IMR-90 (cell line): ENCODE results near the gene MAST1. TPM values are rescaled to one million over a fixed set of nuclear protein-coding genes. Genes with fewer than 3 reads are reported as not detected.

ENCODE experiments used
- ATAC-seq: fragments of 200-7000 bp; cut with Tn5 transposase; 2 replicates; pipeline ENCODE4 v1.9.1; 2020; ENCODE audit warnings: low read depth, mild to moderate bottlenecking, moderate library complexity
- BruUV-seq: library from RNA; stranded (reverse); fragments of 400-500 nt; replicated peaks from 2 replicates; lab custom pipeline; 2021; lab: Mats Ljungman, UMichigan
- CTCF ChIA-PET: fragments of 300-600 bp; formaldehyde crosslinking; extraction: SDS; loops from one replicate; lab custom pipeline; 2021; ENCODE audit warnings: antibody characterized with exemption; lab: Yijun Ruan, JAX
- POLR2A ChIA-PET: fragments of 300-600 bp; sonication (Branson Sonifier 250); formaldehyde crosslinking; loops from one replicate; lab custom pipeline; 2022; ENCODE audit warnings: antibody characterized with exemption; ENCODE audit not compliant: unreplicated experiment; lab: Charles Lee
- DNase-seq: peaks from one replicate; pipeline ENCODE4 v3.0.0; 2013
- H2AFZ ChIP-seq: replicated peaks from 2 replicates; pipeline ENCODE3; 2013; ENCODE audit warnings: low read length, mild to moderate bottlenecking; ENCODE audit not compliant: poor library complexity
- H2AK5ac ChIP-seq: 2 replicates; pipeline ENCODE4 v1.6.1; 2013; ENCODE audit warnings: low read depth, low read length, inconsistent platforms
- H2AK9ac ChIP-seq: replicated peaks from 2 replicates; pipeline ENCODE3; 2013; ENCODE audit warnings: mild to moderate bottlenecking, low read depth, low read length, moderate library complexity; ENCODE audit not compliant: poor library complexity
- H2BK120ac ChIP-seq: 2 replicates; pipeline ENCODE4 v1.6.1; 2013; ENCODE audit warnings: low read depth, low read length, inconsistent platforms
- H2BK15ac ChIP-seq: 3 replicates; pipeline ENCODE4 v1.6.1; 2013; ENCODE audit warnings: low read depth, low read length, inconsistent platforms
- H2BK20ac ChIP-seq: 2 replicates; pipeline ENCODE4 v1.6.1; 2013; ENCODE audit warnings: low read depth, mild to moderate bottlenecking, inconsistent platforms, low read length, moderate library complexity
- H2BK5ac ChIP-seq: 2 replicates; pipeline ENCODE4 v1.6.1; 2013; ENCODE audit warnings: mild to moderate bottlenecking, low read depth, low read length, inconsistent platforms; ENCODE audit not compliant: poor library complexity, severe bottlenecking
- H3K14ac ChIP-seq: replicated peaks from 2 replicates; pipeline ENCODE4 v1.6.1; 2013; ENCODE audit warnings: low read depth, low read length, inconsistent platforms
- H3K18ac ChIP-seq: 2 replicates; pipeline ENCODE4 v1.6.1; 2013; ENCODE audit warnings: low read depth, low read length, control low read depth
- H3K23ac ChIP-seq: 2 replicates; pipeline ENCODE4 v1.6.1; 2013; ENCODE audit warnings: low read depth, low read length, inconsistent platforms
- H3K27ac ChIP-seq: 2 replicates; pipeline ENCODE4 v1.5.1; 2013; ENCODE audit warnings: mild to moderate bottlenecking, control low read depth, low read length; ENCODE audit not compliant: insufficient read depth
- H3K27me3 ChIP-seq: 2 replicates; pipeline ENCODE4 v1.6.1; 2013; ENCODE audit warnings: low read length; ENCODE audit not compliant: control insufficient read depth, insufficient read depth
- H3K36me3 ChIP-seq: 2 replicates; pipeline ENCODE4 v1.6.1; 2013; ENCODE audit warnings: low read length, mixed read lengths; ENCODE audit not compliant: control insufficient read depth, insufficient read depth
- H3K4ac ChIP-seq: 2 replicates; pipeline ENCODE4 v1.6.1; 2013; ENCODE audit warnings: low read depth, low read length, inconsistent platforms
- H3K4me1 ChIP-seq: 2 replicates; pipeline ENCODE4 v1.6.1; 2013; ENCODE audit warnings: low read length, mixed read lengths; ENCODE audit not compliant: control insufficient read depth, insufficient read depth
- H3K4me2 ChIP-seq: 2 replicates; pipeline ENCODE4 v1.6.1; 2013; ENCODE audit warnings: low read depth, mild to moderate bottlenecking, control low read depth, low read length, moderate library complexity
- H3K4me3 ChIP-seq: 2 replicates; pipeline ENCODE4 v1.5.1; 2013; ENCODE audit warnings: low read depth, mild to moderate bottlenecking, control low read depth, low read length, moderate library complexity; ENCODE audit not compliant: insufficient read depth
- H3K56ac ChIP-seq: 2 replicates; pipeline ENCODE4 v1.6.1; 2013; ENCODE audit warnings: low read length, inconsistent platforms; ENCODE audit not compliant: insufficient read depth; ENCODE audit errors: extremely low read depth
- H3K79me1 ChIP-seq, 2 experiments: 2 replicates each; pipeline ENCODE4 v1.6.1; 2013; ENCODE audit warnings: low read length in 2 of 2, inconsistent platforms in 1 of 2, low read depth in 1 of 2
- H3K9ac ChIP-seq: 2 replicates; pipeline ENCODE4 v1.6.1; 2013; ENCODE audit warnings: low read depth, low read length, control low read depth
- H3K9me1 ChIP-seq: 2 replicates; pipeline ENCODE4 v1.6.1; 2013; ENCODE audit warnings: low read length, inconsistent platforms; ENCODE audit not compliant: insufficient read depth
- H3K9me3 ChIP-seq: 2 replicates; pipeline ENCODE4 v1.6.1; 2013; ENCODE audit warnings: low read length; ENCODE audit not compliant: control insufficient read depth, insufficient read depth
- H4K20me1 ChIP-seq: 2 replicates; pipeline ENCODE4 v1.6.1; 2013; ENCODE audit warnings: low read length, inconsistent platforms; ENCODE audit not compliant: insufficient read depth
- H4K5ac ChIP-seq: 2 replicates; pipeline ENCODE4 v1.6.1; 2013; ENCODE audit warnings: mild to moderate bottlenecking, low read depth, low read length, control low read depth
- H4K8ac ChIP-seq, 2 experiments: 2 replicates each; pipeline ENCODE4 v1.6.1; 2013; ENCODE audit warnings: low read depth in 2 of 2, low read length in 2 of 2, control low read depth in 1 of 2, inconsistent platforms in 1 of 2
- H4K91ac ChIP-seq: 2 replicates; pipeline ENCODE4 v1.6.1; 2013; ENCODE audit warnings: low read depth, low read length, inconsistent platforms; ENCODE audit not compliant: insufficient read depth
- BHLHE40 ChIP-seq: fragments of 150-350 bp; IDR thresholded peaks from 2 replicates; pipeline ENCODE4 v1.6.1; 2016; ENCODE audit warnings: mild to moderate bottlenecking, low read depth, low read length
- CHD1 ChIP-seq: IDR thresholded peaks from 2 replicates; pipeline ENCODE4 v1.6.1; 2012; ENCODE audit warnings: low read depth, low read length, improper control_type of control experiment
- FOS ChIP-seq: fragments of 150-350 bp; IDR thresholded peaks from 2 replicates; pipeline ENCODE4 v1.6.1; 2016; ENCODE audit warnings: low read depth, low read length
- MAFK ChIP-seq: IDR thresholded peaks from 2 replicates; pipeline ENCODE4 v1.6.1; 2012; ENCODE audit warnings: low read depth, low read length, improper control_type of control experiment
- MAZ ChIP-seq: IDR thresholded peaks from 2 replicates; pipeline ENCODE4 v1.6.1; 2012; ENCODE audit warnings: low read depth, mild to moderate bottlenecking, low read length, improper control_type of control experiment, moderate library complexity, borderline replicate concordance
- MXI1 ChIP-seq: IDR thresholded peaks from 2 replicates; pipeline ENCODE4 v1.6.1; 2012; ENCODE audit warnings: low read depth, mild to moderate bottlenecking, low read length, moderate library complexity, borderline replicate concordance
- POLR2A ChIP-seq: IDR thresholded peaks from 2 replicates; pipeline ENCODE4 v1.6.1; 2012; ENCODE audit warnings: mild to moderate bottlenecking, low read depth, low read length
- RAD21 ChIP-seq: IDR thresholded peaks from 2 replicates; pipeline ENCODE4 v1.6.1; 2012; ENCODE audit warnings: low read length, improper control_type of control experiment
- RCOR1 ChIP-seq: IDR thresholded peaks from 2 replicates; pipeline ENCODE4 v1.6.1; 2012; ENCODE audit warnings: mild to moderate bottlenecking, low read length, improper control_type of control experiment; ENCODE audit not compliant: insufficient replicate concordance
- RFX5 ChIP-seq: IDR thresholded peaks from 2 replicates; pipeline ENCODE4 v1.8.0; 2012; ENCODE audit warnings: low read depth, mild to moderate bottlenecking, low read length, moderate library complexity
- SMC3 ChIP-seq: fragments of 150-350 bp; IDR thresholded peaks from 2 replicates; pipeline ENCODE4 v1.6.1; 2016; ENCODE audit warnings: low read depth, mild to moderate bottlenecking, antibody characterized with exemption, low read length, moderate library complexity
- USF2 ChIP-seq: fragments of 150-350 bp; IDR thresholded peaks from 2 replicates; pipeline ENCODE4 v1.6.1; 2017; ENCODE audit warnings: mild to moderate bottlenecking, antibody characterized with exemption, low read length, low read depth
- WGBS, 2 experiments: methylation state at CpG; one replicate each; pipeline versions ENCODE4 v1.1.5 to v1.1.7; 2013; ENCODE audit warnings: missing lambda C conversion rate in 2 of 2; ENCODE audit not compliant: insufficient read length in 1 of 2; ENCODE audit errors: extremely low coverage in 2 of 2; 5-methylcytosine and 5-hydroxymethylcytosine counted together
- dilution Hi-C: fragments of 300-500 bp; cut with HindIII; formaldehyde crosslinking; loops from one replicate; pipeline ENCODE4 v1.14.3; 2018; ENCODE audit warnings: low sequenced_read_pairs; ENCODE audit not compliant: unreplicated experiment
- in situ Hi-C: fragments of 300-500 bp; cut with MboI; formaldehyde crosslinking; loops from 3 replicates; pipeline ENCODE4 v1.14.3; 2019; ENCODE audit warnings: low sequenced_read_pairs, inconsistent platforms, mixed read lengths
- intact Hi-C: fragments of 100-400 bp; cut with micrococcal nuclease; formaldehyde crosslinking; loops from 2 replicates; pipeline ENCODE4 v1.10.0; 2022
- polyA plus RNA-seq, 3 experiments: library from polyadenylated mRNA; depleted of rRNA; stranded (reverse); fragments of >200 nt; gene quantifications; 2 replicates each; pipeline ENCODE4 v1.2.3, GENCODE V29; 2012; ENCODE audit warnings: low replicate concordance in 1 of 3
- total RNA-seq: library from RNA; depleted of rRNA; stranded (reverse); fragments of >200 nt; gene quantifications from 2 replicates; pipeline ENCODE4 v1.2.3, GENCODE V29; 2012
- TF ChIP-seq, protein P1 (sequence below): conservative IDR thresholded peaks from 2 replicates; pipeline ENCODE4 v1.5.1; 2012; ENCODE audit warnings: mild to moderate bottlenecking, low read depth, low read length, improper control_type of control experiment

Gene MAST1
- total and polyA plus RNA-seq, 2 of the 4 experiments (the other 2 are of a cell fraction): 0.56 to 1.1 TPM

DNA sequence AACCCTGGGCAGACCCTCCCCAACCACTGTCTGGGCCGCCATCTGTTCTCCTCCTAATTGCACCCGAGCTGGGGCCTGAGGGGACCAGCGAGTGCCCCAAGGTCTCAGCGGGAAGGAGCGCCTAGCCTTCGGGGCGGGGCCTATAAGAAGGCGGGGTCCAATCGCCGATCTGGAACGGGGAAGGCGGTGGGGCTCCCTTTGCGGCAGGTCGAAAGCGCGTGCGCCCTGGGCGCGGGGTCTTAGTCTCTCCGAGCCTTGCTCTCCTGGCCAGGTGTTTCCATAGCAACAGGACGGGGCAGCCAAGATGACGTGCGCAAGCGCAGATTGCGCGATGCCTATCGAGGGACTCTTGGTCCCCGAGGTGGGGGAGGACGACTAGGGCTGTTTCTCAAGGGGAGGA, 2.8 kb downstream of the MAST1 start (continued):
- TF ChIP-seq, protein P1, sequence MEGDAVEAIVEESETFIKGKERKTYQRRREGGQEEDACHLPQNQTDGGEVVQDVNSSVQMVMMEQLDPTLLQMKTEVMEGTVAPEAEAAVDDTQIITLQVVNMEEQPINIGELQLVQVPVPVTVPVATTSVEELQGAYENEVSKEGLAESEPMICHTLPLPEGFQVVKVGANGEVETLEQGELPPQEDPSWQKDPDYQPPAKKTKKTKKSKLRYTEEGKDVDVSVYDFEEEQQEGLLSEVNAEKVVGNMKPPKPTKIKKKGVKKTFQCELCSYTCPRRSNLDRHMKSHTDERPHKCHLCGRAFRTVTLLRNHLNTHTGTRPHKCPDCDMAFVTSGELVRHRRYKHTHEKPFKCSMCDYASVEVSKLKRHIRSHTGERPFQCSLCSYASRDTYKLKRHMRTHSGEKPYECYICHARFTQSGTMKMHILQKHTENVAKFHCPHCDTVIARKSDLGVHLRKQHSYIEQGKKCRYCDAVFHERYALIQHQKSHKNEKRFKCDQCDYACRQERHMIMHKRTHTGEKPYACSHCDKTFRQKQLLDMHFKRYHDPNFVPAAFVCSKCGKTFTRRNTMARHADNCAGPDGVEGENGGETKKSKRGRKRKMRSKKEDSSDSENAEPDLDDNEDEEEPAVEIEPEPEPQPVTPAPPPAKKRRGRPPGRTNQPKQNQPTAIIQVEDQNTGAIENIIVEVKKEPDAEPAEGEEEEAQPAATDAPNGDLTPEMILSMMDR: no peak
- TF ChIP-seq SMC3: no peak

DNA sequence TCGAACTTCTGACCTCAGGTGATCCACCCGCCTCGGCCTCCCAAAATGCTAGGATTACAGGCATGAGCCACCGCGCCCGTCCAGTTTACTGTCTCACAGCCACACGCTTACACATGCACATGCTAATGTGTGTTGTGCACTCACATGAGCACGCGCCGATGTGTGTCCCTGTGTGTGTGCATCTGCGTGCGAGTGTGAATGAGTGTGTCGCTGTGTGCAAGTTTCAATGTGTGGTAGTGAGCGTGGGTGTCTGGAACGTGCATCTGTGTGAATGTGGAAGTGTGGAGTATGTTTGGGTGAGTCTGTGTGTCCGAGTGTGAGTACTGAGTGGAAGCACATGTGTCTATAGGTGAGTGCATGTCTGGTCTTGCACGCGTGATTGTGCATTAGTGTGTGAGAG, 4.2 kb downstream of the MAST1 start:
- Histone ChIP-seq H3K36me3 (no peaks in the 10 kb centered on the region), H3K4me2 (no peak overlapping the region), H3K4ac (no peak overlapping the region), H3K9ac (no peak overlapping the region), H3K18ac (no peak overlapping the region), H2AFZ (no peak overlapping the region), H3K4me3 (no peak overlapping the region), H3K27me3 (peaks cover 40% of the 10 kb centered on the region), H4K91ac (no peak overlapping the region), H4K8ac (no peak overlapping the region), H3K14ac (no peak overlapping the region), H2AK9ac (no peak overlapping the region), H4K5ac (no peak overlapping the region), H2BK120ac (no peak overlapping the region), H2BK20ac (no peak overlapping the region), H3K56ac (no peak overlapping the region), H2BK5ac (no peak overlapping the region), H3K23ac (no peak overlapping the region), H3K9me1 (peaks cover 8% of the 10 kb centered on the region; the same call in 1 of the 2 replicates), H4K20me1 (0 out of 2 replicates have a peak, but pooled peaks cover 3% of the 10 kb centered on the region), H2BK15ac (no peak overlapping the region), H3K27ac (no peak overlapping the region), H2AK5ac (no peak overlapping the region), H3K4me1 (peaks cover 4% of the 10 kb centered on the region; the same call in 1 of the 2 replicates), H3K9me3 (no peaks in the 10 kb centered on the region), H3K79me1 (no peaks in the 10 kb centered on the region)
- BruUV-seq: no TSS peak
- TF ChIP-seq POLR2A: no peak
- no peak for TF ChIP-seq RCOR1
- no peak for TF ChIP-seq FOS
- no peak for TF ChIP-seq RFX5
- TF ChIP-seq SMC3: no peak
- TF ChIP-seq BHLHE40: no peak
- TF ChIP-seq MAFK: no peak
- no peak for TF ChIP-seq MXI1
- TF ChIP-seq RAD21: no peak
- TF ChIP-seq CHD1: no peak
- TF ChIP-seq MAZ: no peak
- TF ChIP-seq, protein P1: no peak
- no peak for TF ChIP-seq USF2
- intact Hi-C loops (no loop called here), in situ Hi-C loops (no loop called here), dilution Hi-C loops (no loop called here)
- ChIA-PET POLR2A (no interaction called here), CTCF (interaction anchor here (0.6 kb wide), 1 partner anchor 77 kb away, joined by 3 read pairs; no protein-coding TSS in a partner anchor)
- no peak for DNase-seq
- no peak for ATAC-seq
- WGBS, 2 experiments: 85% methylated on average over 14 of the region's 18 CpGs; no CpG with 5 or more reads in 1 of the 2 experiments
